GM19099 (cell line): ENCODE results near the gene ZYX.

Experiments used
- POLR2A ChIP-seq: IDR thresholded peaks from 3 replicates; pipeline ENCODE4 v1.6.1; 2011; ENCODE audit warnings: low read depth; ENCODE audit not compliant: insufficient read length; ENCODE audit errors: extremely low read depth

ZYX gene

GRCh38 chr7:143388051-143388450 lies 6.9 kb downstream of the ZYX start:
- TF ChIP-seq POLR2A: no peak

- TF ChIP-seq POLR2A: no peak
Observed at GRCh38 chr7:143388491-143389101, 7.5 kb downstream of the ZYX start.

- no peak for TF ChIP-seq POLR2A
Observed at GRCh38 chr7:143389316-143390103, 8.4 kb downstream of the ZYX start.

- TF ChIP-seq POLR2A: no peak
Observed at GRCh38 chr7:143390104-143390772, 9.1 kb downstream of the ZYX start.

- no peak for TF ChIP-seq POLR2A
Observed at GRCh38 chr7:143390773-143391317, 9.7 kb downstream of the ZYX start.

- no peak for TF ChIP-seq POLR2A
Observed at GRCh38 chr7:143391462-143392404, 10.6 kb downstream of the ZYX start.

- no peak for TF ChIP-seq POLR2A
Observed at GRCh38 chr7:143392875-143393266, 11.7 kb downstream of the ZYX start.

GRCh38 chr7:143393267-143394041 lies 12.3 kb downstream of the ZYX start:
- no peak for TF ChIP-seq POLR2A

- TF ChIP-seq POLR2A: no peak
Observed at GRCh38 chr7:143394068-143394467, 12.9 kb downstream of the ZYX start.

GRCh38 chr7:143394777-143395176 lies 13.6 kb downstream of the ZYX start:
- no peak for TF ChIP-seq POLR2A

- no peak for TF ChIP-seq POLR2A
Observed at GRCh38 chr7:143395187-143396149, 14.3 kb downstream of the ZYX start.

- no peak for TF ChIP-seq POLR2A
Observed at GRCh38 chr7:143396182-143396581, 15.0 kb downstream of the ZYX start.

GRCh38 chr7:143396625-143397556 lies 15.7 kb downstream of the ZYX start:
- no peak for TF ChIP-seq POLR2A
